Stimulated activated CD4-positive, alpha-beta T cell treated with anti-CD3 and anti-CD28 coated beads, Interleukin-1b, Interleukin-23, amount 100 ng/mL, for 4 hours (primary cell): Measurements from ENCODE around the gene CRELD2.

Experiments used
- DNase-seq, 2 donors: peaks; one replicate each; pipeline ENCODE4 v3.0.0-alpha.2; 2020; ENCODE audit warnings: low read depth in 2 of 2

The CRELD2 gene

DNA sequence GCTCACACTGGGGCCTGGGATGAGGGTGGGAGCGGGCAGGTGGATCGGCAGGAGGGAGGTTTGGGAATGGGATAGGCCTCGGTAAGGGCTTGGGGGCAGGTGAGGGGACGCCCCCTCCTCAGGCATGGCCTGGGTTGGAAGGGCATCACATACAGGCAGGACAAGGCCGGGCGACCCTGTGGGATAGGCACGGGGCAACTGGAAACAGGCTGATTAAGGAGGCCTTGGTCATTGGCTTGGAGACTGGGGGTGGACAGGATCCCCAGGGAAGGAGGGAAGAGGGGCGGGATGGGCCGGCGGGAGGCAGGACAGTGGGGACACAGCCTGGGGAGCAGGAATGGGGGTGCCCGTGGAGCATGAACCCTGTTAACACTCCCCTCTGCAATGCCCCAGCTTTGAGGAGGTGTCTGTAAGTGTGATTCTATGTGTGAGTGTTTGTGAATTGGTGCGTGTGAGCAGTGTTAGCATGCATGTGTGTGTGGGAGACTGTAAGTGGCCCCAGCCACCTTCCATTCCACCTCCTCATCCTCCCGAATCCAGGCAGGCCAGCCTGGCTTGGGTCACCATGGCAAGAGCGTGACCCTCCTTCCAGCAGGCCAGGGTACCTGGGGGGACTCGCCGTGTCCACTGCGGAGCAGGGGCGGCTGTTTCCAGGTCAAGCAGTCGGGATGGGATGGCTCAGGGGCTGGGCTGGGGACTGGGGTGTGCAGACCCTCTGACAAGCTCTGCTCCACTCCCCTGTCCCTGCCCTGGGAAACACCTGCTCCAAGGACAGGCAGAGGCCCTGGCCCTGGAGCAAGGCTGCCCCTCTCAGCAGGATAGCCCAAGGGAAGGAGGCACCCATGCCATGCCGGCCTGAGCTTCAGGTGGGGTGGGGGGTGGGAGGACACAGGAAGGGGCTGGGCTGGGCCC is 38.7 kb downstream of the CRELD2 start:
- DNase-seq, result no peak

DNA sequence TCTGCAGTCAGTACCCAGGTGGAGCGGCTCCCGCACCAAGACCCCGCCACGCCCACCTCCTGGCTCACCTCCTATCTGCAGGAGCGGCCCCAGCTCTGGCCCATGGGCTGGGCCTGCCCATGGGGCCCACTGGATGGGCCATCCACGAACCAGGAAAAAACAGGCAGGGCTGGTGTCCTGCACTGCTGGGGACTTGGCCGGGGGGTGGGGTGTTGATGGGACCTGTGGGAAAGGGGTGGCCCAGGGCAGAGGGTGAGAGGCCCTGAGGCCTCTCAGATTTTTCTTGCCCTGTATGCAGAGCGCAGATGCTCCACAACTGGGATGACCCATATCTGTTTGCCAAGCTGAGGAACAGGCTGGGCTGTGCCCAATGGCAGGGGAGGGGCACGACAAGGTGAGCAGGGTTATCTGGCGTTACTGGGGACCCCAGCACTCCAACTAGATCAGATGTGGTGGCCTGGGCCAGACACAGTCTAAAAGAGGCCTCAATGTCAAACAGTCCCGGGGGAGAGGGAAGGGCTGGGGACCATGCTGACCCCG is 39.5 kb downstream of the CRELD2 start:
- DNase-seq, result no peak

DNA sequence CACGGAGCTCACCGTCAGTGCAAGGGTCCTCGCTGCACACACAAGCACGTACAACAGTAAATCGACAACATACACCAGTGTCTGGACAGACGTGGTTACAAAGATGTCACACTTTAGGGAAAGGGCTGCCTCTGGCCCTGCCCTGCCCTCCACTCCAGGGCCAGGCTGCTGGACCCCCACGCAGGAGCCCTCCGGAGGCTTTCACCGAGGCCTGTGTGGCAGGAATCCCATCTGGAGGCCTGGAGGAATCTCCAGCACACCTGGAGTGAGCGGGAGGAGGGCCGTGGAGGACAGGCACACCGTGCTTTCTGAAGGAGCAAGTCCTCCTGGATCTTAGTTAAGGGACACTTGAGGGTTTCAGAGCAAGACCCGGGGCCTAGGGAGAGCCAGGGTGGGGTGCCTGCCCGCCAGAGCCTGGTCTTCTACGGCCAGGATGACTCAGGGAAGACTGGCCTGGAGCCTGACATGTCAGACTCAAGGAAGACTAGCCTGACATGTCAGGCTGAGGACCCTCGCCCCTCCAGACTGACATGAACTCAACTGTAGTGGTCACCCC is 40.0 kb downstream of the CRELD2 start:
- DNase-seq, result no peak

DNA sequence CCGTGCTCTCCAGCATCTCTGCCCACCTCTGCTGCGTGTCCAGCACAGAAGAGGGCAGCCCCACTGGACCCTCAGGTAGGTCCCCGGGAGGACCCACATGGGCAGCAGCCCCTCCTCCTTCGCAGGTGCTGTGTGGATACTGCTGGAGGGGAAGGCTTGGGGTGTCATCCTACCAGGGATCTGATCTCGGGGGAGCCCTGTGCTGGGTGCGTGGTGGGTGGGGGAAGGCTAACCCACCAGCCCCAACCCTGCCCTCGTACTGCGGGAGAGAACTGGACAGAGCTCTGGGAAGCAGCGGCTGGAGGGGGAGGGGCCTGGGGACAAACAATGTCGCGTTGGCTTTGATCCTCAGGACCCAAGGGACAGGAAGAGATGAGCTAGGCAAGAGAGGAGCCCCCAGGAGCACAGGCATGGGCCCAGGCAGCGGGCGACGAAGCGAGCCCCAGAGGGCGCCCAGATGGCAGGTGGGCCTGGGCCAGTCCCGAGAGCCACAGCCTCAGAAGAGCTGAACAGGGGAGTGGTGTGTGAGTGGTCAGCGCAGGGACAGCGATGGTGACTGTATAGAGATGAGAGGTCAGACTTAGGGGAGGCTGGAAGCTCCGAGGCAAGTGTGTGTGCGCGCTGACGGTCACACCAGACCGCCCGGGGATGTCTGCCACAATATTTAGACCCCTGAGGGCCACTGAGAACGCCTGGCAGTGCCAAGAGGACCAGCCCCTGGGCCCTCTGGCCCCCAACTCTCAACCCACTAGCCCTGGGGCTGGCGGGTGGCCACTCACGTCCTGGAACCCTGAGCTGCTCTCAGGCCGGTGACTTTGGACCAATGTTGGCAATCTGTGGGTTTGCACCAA is 40.7 kb downstream of the CRELD2 start:
- DNase-seq, result no peak

DNA sequence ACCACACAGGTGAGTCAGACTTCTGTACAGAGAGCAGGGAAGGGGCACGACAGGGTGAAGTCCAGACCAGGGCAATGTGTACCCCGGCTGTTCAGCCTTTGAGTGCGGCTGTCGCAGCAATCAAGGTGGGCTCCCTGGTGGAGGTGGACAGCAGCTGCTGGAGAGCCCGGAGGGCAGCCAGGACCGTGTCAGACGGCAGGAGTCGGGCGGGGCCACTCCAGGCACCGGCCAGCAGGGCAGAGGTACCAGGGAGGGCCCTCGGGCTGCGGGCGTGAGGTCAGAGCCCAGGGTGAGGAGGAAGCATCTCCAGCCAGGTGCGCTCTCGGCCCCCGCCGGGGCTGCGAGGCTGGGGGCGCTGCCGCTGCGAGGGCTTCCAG is 41.3 kb downstream of the CRELD2 start:
- peak in 1 of 2 donors; percentile 27 for DNase-seq

DNA sequence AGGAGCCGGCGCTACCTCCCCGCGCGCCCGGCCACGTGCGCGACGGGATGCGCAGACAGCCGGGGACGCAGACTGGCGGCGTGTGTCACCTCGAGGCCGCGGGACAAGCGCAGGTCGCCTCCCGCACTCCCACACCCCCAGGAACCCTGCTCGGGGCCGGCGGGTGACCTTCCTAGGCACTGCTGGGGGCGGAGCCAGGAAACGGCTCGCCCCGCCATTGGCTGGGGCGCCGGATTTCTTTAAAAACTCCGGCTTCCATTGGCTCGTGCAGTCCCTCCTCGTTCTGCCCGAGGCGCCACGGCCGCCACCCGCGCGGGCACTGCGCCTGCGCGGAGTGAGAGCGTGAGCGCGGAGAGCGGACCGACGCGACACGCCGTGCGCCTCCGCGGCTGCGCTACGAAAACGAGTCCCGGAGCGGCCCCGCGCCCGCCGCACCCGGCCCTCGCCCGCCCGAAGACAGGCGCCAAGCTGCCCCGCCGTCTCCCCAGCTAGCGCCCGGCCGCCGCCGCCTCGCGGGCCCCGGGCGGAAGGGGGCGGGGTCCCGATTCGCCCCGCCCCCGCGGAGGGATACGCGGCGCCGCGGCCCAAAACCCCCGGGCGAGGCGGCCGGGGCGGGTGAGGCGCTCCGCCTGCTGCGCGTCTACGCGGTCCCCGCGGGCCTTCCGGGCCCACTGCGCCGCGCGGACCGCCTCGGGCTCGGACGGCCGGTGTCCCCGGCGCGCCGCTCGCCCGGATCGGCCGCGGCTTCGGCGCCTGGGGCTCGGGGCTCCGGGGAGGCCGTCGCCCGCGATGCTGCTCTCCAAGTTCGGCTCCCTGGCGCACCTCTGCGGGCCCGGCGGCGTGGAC is 41.9 kb downstream of the CRELD2 start, which contains the start of gene PIM3:
Gene PIM3 (plus strand): TSS at position 614 of the 846 bp plus-strand sequence. CDS start 176 bp downstream, at position 790.
- peak; percentile 89 for DNase-seq

DNA sequence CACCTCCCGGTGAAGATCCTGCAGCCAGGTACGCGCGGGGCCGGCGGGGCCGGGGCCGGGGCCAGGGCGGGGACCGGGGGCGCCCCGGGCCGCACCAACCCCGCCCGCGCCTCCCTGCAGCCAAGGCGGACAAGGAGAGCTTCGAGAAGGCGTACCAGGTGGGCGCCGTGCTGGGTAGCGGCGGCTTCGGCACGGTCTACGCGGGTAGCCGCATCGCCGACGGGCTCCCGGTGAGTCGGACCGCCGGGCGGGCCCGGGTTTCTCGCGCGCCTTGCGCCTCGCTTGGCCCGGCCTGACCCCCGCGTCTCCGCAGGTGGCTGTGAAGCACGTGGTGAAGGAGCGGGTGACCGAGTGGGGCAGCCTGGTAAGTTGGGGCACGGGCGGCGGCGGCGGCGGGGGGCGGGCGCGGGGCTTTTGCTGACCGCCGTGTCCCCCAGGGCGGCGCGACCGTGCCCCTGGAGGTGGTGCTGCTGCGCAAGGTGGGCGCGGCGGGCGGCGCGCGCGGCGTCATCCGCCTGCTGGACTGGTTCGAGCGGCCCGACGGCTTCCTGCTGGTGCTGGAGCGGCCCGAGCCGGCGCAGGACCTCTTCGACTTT is 42.7 kb downstream of the CRELD2 start:
- DNase-seq, result no peak

DNA sequence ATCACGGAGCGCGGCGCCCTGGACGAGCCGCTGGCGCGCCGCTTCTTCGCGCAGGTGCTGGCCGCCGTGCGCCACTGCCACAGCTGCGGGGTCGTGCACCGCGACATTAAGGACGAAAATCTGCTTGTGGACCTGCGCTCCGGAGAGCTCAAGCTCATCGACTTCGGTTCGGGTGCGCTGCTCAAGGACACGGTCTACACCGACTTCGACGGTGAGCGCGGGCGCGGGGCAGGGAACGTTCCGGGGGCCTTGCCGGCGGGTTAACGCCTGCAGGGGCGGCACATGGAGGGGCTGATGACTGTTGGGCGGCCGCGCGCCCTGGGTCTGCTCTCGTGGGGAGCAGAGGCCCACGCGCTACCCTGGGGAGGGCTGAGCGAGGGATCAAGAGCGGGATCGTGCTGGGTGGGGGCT is 43.2 kb downstream of the CRELD2 start:
- DNase-seq, result no peak

DNA sequence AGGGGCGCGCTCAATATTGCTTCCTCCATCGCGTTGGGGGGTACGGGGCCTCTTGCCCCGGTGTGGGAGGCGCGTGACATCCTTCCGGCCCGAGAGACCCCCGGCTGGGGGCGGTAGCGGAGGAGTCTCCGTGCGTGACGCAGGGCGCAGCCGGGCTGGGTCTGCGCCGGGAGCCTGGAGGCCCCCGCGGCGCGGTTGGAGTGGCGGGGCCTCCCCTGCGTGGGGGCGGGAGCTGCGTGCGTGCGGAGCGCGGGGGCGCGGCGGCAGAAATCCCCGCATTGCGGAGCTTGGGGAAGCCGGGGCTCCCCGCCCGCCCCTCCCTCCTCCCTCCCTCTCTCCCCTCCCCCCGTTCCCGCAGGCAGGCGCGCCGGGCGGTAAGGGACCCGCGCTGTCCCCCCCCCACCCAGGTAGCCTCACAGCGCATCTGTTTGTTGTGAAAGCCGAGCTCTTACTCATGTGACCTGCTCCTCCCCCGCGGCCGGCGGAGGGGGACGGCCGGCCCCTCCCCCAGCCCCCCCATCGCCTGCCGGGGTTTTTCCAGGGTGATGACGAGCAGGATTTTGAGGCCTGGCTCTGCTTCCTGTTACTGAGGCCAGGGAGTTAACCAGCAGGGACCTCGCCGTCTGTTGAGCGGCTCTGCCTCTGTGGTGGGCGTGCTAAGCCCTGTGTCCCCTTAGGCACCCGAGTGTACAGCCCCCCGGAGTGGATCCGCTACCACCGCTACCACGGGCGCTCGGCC is 43.7 kb downstream of the CRELD2 start:
- peak; percentile 81 to 89 for DNase-seq

DNA sequence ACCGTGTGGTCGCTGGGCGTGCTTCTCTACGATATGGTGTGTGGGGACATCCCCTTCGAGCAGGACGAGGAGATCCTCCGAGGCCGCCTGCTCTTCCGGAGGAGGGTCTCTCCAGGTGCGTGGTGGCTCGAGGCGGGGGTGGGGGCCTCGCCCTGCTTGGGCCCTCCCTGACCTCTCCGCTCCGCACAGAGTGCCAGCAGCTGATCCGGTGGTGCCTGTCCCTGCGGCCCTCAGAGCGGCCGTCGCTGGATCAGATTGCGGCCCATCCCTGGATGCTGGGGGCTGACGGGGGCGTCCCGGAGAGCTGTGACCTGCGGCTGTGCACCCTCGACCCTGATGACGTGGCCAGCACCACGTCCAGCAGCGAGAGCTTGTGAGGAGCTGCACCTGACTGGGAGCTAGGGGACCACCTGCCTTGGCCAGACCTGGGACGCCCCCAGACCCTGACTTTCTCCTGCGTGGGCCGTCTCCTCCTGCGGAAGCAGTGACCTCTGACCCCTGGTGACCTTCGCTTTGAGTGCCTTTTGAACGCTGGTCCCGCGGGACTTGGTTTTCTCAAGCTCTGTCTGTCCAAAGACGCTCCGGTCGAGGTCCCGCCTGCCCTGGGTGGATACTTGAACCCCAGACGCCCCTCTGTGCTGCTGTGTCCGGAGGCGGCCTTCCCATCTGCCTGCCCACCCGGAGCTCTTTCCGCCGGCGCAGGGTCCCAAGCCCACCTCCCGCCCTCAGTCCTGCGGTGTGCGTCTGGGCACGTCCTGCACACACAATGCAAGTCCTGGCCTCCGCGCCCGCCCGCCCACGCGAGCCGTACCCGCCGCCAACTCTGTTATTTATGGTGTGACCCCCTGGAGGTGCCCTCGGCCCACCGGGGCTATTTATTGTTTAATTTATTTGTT is 44.6 kb downstream of the CRELD2 start:
- peak in 1 of 2 donors; percentile 23 for DNase-seq

DNA sequence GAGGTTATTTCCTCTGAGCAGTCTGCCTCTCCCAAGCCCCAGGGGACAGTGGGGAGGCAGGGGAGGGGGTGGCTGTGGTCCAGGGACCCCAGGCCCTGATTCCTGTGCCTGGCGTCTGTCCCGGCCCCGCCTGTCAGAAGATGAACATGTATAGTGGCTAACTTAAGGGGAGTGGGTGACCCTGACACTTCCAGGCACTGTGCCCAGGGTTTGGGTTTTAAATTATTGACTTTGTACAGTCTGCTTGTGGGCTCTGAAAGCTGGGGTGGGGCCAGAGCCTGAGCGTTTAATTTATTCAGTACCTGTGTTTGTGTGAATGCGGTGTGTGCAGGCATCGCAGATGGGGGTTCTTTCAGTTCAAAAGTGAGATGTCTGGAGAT is 45.2 kb downstream of the CRELD2 start:
- no peak for DNase-seq

DNA sequence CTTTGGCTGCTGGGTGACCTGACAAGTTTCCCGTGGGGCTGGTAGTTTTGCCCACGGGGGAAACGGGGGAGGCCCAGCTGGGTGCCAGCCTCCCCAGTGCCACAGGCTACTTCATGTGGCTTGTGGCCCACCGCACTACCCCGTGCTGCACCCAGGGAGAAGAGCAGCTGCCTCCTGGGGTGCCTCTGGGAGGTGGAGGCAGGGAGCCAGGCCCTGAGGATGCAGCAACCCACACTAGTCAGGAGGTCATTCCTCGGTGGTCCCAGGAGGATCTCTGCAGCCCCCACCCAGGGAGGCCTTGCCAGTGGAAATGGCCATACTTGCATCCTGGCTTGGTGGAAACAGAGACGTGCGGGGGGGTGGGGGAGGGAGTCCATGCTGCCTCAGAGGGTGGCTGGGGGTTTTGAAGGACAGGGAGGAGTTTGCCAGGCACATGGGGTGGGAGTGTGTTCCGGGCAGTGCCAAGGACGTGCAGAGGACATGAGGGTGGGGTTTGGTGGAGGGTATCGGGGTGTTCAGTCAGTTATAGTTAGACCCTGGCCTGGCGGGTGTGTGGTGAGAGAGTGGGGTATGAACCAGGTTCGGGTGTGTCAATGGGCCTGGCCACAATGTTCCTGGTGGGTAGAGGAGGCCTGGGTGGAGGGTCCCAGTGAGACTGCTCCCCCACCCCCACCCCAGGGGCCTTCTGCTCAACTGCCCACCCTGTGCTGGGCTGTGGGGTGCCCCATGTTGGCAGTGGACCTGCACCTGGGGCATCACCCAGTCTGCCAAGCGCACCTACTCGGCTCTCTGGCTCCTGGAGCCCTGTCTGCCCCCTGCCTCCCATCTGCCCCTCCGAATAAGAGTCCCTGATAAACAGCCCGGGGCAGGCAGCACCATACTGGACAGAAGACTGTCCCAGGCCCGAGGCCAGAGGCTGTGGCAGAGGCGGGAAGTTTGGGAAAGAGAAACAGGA is 46.0 kb downstream of the CRELD2 start:
- peak in 1 of 2 donors; percentile 18 for DNase-seq

DNA sequence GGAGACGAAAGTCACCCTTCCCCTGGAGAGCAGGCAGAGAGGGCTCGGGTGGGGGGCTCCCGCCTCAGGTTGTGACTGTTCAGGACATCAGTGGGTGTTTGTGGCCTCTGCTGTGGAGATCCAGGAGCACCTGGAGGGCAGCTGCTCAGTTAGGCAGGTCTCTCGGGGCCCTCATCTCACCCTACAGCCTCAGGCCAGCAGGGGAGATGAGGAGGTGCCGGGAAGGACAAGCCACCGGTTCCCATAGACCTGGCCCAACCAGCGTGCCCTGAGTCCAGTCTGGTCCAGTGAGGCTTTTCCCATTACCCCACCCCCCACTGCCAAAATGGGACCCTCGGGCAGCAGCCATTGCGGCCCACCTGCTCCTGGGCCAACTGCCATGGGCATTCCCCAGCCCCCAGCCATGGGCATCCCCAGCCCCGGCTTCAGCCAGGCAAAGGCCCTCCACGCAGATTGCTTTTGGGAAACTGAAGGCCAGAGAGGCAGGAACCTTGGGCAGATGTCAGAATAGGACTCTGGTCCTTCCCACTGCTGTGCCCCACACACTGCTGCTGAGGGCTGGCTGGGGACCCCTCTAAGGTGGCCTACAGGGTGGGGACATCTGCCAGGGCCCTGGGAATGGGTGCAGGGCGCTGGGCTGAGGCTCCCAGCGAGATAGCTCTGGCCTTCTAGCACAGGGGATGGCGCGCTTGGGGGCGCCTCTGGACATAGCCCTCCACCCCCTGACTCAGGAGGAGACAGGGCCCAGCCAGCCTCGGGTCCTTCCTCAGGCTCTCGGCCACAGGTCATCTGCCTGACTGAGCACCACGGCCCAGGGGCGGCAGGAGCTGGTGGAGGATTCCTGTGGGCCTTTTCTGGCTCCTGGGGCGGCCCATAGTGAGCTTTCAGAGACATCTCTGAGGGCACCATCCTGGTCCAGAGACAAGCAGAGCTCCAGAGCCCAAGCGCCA is 46.9 kb downstream of the CRELD2 start:
- DNase-seq, result peak in 1 of 2 donors; percentile 15

DNA sequence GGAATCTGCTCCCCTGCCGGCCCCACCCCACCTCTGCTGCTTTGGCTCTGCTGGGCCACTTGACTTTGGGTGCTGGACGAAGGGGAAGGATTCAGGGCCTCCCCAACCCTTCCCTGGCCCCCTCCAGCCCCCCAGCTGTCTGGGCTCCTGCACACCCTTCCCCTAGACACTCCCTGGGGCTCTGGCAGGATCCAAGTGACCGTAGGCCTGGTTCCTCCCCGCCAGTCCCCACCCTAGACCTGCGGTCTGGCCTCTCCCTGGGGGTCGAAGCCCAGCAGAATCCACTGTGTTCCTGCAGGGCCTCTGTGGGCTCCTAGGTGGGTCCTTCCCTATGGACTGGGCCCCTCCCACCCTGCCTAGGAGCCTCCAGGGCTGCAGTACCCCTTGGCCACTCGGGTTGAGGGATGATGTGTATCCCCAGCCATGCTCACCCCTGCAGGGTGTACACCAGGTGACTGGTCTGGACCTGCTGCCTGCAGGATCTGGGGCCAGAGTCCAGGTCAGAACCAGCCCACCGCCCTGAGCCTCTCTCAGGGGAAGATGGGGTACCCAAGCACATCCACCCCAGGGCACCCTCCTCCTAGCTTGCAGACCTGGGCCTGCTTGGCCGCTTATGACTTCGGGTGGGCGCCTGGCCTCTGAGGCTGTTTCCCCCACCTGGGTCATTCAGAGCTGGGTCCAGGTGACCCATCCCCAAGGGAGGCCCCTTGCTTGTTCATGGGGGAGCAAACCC is 47.8 kb downstream of the CRELD2 start:
- peak in 1 of 2 donors; percentile 31 for DNase-seq

DNA sequence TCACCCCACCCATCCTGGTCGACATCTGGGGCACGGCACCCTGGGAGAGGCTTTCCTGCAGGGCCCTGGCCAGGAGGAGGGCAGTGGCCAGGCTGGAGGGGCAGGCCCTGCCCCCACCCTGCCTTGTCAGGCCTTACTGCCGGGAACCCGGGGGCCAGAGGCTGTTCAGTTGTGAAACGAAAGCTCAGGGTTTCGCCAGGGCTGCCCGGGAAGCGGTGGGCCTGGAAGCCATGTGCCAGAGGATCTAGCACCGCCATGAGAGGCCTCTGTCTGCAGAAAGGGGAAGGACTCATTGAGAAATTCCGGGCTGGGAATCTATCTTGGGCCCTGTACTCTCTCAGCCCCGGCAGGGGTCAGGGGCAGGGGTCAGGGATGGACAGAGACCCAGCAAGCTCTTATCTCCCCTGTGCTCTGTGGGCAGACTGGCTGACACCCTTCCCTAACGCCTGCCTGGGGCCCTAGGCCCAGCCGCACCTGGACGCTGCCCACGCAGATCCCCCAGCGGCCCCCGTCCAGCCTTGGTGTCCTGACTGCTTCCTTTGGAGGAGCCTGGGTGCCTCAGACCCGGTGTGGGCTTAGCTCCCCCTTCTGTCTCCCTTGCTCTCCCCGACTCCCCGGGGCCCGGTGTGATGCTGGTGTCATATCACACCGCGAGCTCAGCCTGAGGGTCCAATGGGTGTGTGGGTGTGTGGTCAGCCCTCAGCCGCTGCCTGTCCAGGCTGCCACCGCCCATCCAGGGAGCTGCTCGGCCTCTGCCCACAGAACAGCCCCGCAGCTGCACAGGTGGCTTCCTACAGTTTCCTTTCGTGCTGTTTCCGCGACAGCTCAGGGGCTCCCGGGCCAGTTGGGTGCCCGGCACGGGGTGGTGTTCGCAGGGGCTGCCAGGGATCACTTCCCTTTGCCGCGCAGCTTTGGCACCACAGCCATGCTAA is 48.6 kb downstream of the CRELD2 start:
- DNase-seq, result peak in 1 of 2 donors; percentile 16
